ENCODE results near the gene SYT5.

DNA sequence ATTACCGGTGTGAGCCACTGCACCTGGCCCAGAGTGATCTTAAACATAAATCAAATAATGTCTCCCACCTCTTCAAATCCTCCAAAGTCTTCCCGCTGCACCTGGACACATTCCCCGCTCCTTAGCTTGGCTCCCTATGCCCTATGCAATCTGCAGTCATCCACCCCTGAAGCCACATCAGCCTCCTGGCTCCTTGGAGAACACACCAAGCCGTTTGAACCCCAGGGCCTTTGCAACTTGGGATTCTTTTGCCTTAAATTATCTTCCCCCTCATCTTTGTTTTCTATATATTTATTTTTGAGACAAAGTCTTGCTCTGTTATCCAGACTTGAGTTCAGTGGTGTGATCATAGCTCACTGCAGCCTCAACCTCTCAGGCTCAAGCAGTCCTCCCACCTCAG lies 11.0 kb downstream of the SYT5 start:
- TF ChIP-seq CTCF (IDR thresholded peaks at IDR 0.05) (no peak), POLR2A (IDR thresholded peaks at IDR 0.05) (no peak)

Data from heart left ventricle (tissue), 13 donors.